Inflammatory macrophage treated with lipopolysaccharide for 4 hours (primary cell): ENCODE results near the gene MIB1.
"Not testable (repeated sequence)": the region's sequence is repeated elsewhere in the genome, so short reads cannot be mapped to it uniquely, and the experiment has no call there.

Experiments used
- DNase-seq: peaks from one replicate; pipeline ENCODE4 v3.0.0-alpha.2; 2020

The MIB1 gene

GRCh38 chr18:21745231-21745630 lies 4.6 kb downstream of the MIB1 start:
- no peak for DNase-seq

GRCh38 chr18:21747268-21747667 lies 6.7 kb downstream of the MIB1 start:
- no peak for DNase-seq

- DNase-seq = no peak
These were observed 7.4 kb downstream of the MIB1 start for GRCh38 chr18:21747764-21748693.

GRCh38 chr18:21757833-21758232 lies 17.2 kb downstream of the MIB1 start:
- no peak for DNase-seq

GRCh38 chr18:21759836-21760235 lies 19.2 kb downstream of the MIB1 start:
- DNase-seq = no peak

- DNase-seq = no peak
These were observed 19.7 kb downstream of the MIB1 start for GRCh38 chr18:21760321-21760720.

GRCh38 chr18:21761471-21762115 lies 21.0 kb downstream of the MIB1 start:
- DNase-seq = no peak

GRCh38 chr18:21762181-21762772 lies 21.7 kb downstream of the MIB1 start:
- no peak for DNase-seq

- DNase-seq = no peak
These were observed 23.5 kb downstream of the MIB1 start for GRCh38 chr18:21763846-21764646.

GRCh38 chr18:21769206-21769605 lies 28.6 kb downstream of the MIB1 start:
- no peak for DNase-seq

- no peak for DNase-seq
These were observed 34.1 kb downstream of the MIB1 start for GRCh38 chr18:21774722-21775121.

- DNase-seq = no peak
These were observed 37.2 kb downstream of the MIB1 start for GRCh38 chr18:21777814-21778213.

- DNase-seq = no peak
These were observed 45.9 kb downstream of the MIB1 start for GRCh38 chr18:21786526-21786925.

- DNase-seq = not testable (repeated sequence)
These were observed 55.5 kb downstream of the MIB1 start for GRCh38 chr18:21796089-21796488.

GRCh38 chr18:21798126-21798525 lies 57.5 kb downstream of the MIB1 start:
- DNase-seq = no peak

GRCh38 chr18:21799721-21800120 lies 59.1 kb downstream of the MIB1 start:
- DNase-seq = no peak

GRCh38 chr18:21803495-21803894 lies 62.9 kb downstream of the MIB1 start:
- peak; percentile 65 for DNase-seq

GRCh38 chr18:21805771-21806366 lies 65.3 kb downstream of the MIB1 start:
- DNase-seq = no peak

GRCh38 chr18:21808185-21808584 lies 67.6 kb downstream of the MIB1 start:
- DNase-seq = no peak

- no peak for DNase-seq
These were observed 69.1 kb downstream of the MIB1 start for GRCh38 chr18:21809725-21810124.

GRCh38 chr18:21815101-21815500 lies 74.5 kb downstream of the MIB1 start:
- DNase-seq = no peak

- DNase-seq = peak; percentile 5
These were observed 79.6 kb downstream of the MIB1 start for GRCh38 chr18:21820033-21820810.
